Activated naive CD4-positive, alpha-beta T cell treated with anti-CD3 and anti-CD28 coated beads, Interleukin-2, amount 10 ng/mL, durations not matched to agents 7 days and 5 days (primary cell): ENCODE data around the gene SLN.
"Not testable (repeated sequence)": the region's sequence is repeated elsewhere in the genome, so short reads cannot be mapped to it uniquely, and the experiment has no call there.

Experiments
- CTCF ChIA-PET: fragments of 350-600 bp; sonication (Branson Sonifier 250); formaldehyde crosslinking; loops from one replicate; lab custom pipeline; 2021; ENCODE audit warnings: antibody characterized with exemption; lab: Charles Lee
- DNase-seq: peaks from one replicate; pipeline ENCODE4 v3.0.0-alpha.2; 2020
- H3K27ac Mint-ChIP-seq: one replicate; pipeline ENCODE4 v1.8.0; 2021; ENCODE audit warnings: mild to moderate bottlenecking, moderate library complexity, mixed read lengths
- H3K27me3 Mint-ChIP-seq: one replicate; pipeline ENCODE4 v1.8.0; 2021; ENCODE audit warnings: mild to moderate bottlenecking, mixed read lengths
- H3K36me3 Mint-ChIP-seq: one replicate; pipeline ENCODE4 v1.8.0; 2021; ENCODE audit warnings: mixed read lengths
- H3K4me1 Mint-ChIP-seq: one replicate; pipeline ENCODE4 v1.8.0; 2021; ENCODE audit warnings: mixed read lengths
- H3K4me3 Mint-ChIP-seq: one replicate; pipeline ENCODE4 v1.8.0; 2021; ENCODE audit warnings: mild to moderate bottlenecking, moderate library complexity, mixed read lengths
- H3K9me3 Mint-ChIP-seq: one replicate; pipeline ENCODE4 v1.8.0; 2021; ENCODE audit warnings: mixed read lengths

Gene SLN

DNA sequence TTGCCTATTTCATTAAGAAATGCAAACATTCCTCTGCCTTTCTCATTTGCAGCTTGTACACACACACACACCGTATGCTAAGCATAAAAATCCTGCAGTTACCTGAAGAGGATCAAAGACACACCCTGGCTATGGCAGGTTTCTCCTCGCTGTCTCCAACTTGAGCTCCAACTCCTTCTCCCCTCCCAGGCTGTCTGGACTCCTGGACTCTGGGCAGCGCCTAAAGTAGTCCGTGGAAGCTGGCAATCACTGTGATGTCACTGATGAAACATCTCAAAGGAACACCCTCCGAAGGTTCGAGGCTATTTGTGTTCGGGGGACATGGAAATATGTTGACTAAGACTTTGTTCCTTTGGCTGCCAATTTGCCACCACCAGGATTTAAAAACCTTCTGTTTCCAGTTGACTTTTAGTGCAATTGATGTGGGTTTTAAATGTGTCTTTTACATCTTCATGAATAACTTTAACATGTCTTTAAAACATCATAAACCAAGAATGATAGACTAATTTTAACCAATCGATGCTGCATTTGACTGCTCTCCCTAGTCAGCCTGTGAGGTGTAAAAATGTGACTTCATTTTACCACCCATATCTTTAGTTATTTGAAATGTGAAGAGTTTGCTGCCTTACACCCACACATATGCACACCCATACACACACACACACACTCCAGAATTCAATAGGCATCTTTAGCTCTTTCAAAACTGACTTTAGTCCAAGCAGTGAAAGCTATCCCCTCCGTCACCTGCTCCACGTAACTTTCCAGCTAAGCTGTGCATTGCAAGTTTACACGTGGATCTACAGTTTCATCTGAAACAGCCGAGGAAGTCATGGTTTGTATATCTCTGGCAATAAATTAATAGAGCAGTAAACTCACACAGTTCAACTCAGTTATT lies at the start of gene SLN:
Gene SLN, minus strand, starts transcription at position 196 of the 895 bp plus-strand sequence.
- H3K27ac Mint-ChIP-seq, result no peak within 1 kb of the TSS
- DNase-seq, result no peak
- CTCF ChIA-PET, result no interaction called here
- H3K27me3 Mint-ChIP-seq, result peaks cover 11% of the 10 kb centered on the region
- H3K4me3 Mint-ChIP-seq, result no peak within 1 kb of the TSS
- H3K36me3 Mint-ChIP-seq, result no peaks in the 10 kb centered on the region
- no peaks in the 10 kb centered on the region for H3K9me3 Mint-ChIP-seq
- no peaks in the 10 kb centered on the region for H3K4me1 Mint-ChIP-seq

DNA sequence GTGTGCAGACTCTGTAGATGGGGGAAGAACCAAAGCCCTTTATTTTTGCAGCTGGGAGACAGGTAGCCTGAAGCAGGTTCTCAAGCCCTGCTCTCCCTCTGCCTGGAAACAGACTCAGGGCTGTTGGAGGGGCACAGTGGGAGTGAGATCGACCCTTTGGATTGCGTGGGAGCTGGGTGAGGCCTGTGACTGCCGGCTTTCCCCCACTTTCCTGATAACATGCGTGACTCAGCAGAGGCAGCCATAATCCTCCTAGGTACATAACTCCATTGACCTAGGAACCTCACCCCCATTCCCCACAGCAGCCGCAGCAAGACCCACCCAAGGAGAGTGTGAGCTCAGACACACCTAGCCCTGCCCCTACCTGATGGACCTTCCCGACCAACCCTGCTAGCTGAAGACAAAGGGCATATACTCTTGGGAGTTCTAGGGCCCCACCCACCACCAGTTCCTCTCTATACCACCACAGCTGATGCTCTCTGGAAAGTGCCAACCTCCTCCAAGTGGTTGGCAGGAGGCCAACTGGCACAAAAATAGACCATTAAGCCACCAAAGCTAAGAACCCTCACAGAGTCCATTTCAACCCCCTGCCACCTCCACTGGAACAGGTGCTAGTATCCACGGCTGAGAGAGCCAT lies 47.0 kb upstream of the SLN start:
- not testable (repeated sequence) for H3K4me3 Mint-ChIP-seq, H3K9me3 Mint-ChIP-seq, H3K27me3 Mint-ChIP-seq, H3K27ac Mint-ChIP-seq, H3K36me3 Mint-ChIP-seq, DNase-seq, H3K4me1 Mint-ChIP-seq
- CTCF ChIA-PET, result interaction anchor here (1.5 to 1.9 kb wide), 2 partner anchors 12 to 17 kb away, joined by 4 to 6 read pairs; no protein-coding TSS in a partner anchor

DNA sequence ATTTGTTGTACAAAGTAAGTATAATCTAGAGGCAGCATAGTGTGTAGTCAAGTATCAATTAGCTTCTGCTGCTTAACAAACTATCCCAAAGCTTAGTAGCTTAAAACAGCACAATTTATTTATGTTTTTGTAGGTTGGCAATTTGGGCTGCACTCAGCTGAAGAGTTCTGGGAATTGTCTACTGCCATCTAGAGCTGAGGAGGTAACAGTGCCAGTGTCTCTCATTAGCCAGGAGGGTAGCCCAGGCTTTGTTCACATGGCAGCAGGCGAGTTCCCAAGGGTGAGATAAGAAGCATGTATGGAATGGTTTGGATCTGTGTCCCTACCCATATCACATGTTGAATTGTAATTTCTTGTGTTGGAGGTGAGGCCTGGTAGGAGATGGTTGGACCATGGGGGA lies 45.8 kb upstream of the SLN start:
- no peak overlapping the region for H3K4me3 Mint-ChIP-seq
- H3K27ac Mint-ChIP-seq, result no peak overlapping the region
- H3K9me3 Mint-ChIP-seq, result no peaks in the 10 kb centered on the region
- H3K36me3 Mint-ChIP-seq, result no peaks in the 10 kb centered on the region
- no peaks in the 10 kb centered on the region for H3K4me1 Mint-ChIP-seq
- no peak for DNase-seq
- CTCF ChIA-PET, result interaction anchor here (1.5 kb wide), 1 partner anchor 16 kb away, joined by 6 read pairs; no protein-coding TSS in a partner anchor
- H3K27me3 Mint-ChIP-seq, result peaks cover 10% of the 10 kb centered on the region

DNA sequence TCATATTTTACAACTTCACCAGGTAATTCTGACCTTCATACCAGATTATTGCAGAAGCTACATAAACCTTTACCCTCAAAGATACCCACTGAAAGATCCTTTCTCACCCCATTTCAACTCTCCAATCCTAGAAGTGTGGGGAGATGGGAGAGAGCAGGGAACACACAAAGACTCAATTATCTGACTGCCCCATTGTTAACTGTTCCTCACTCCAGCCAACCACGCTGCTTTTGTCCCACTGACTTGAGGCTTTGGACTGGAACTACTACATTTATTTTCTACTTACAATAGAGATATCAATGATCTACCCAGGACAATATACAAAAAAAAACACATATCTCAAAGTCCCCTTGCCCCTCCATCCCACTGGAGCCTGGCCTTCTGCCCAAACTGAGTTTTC lies 44.7 kb upstream of the SLN start:
- no peaks in the 10 kb centered on the region for H3K36me3 Mint-ChIP-seq
- H3K9me3 Mint-ChIP-seq, result no peaks in the 10 kb centered on the region
- no peaks in the 10 kb centered on the region for H3K4me1 Mint-ChIP-seq
- CTCF ChIA-PET, result no interaction called here
- DNase-seq, result no peak
- H3K27ac Mint-ChIP-seq, result no peak overlapping the region
- H3K27me3 Mint-ChIP-seq, result peaks cover 10% of the 10 kb centered on the region
- no peak overlapping the region for H3K4me3 Mint-ChIP-seq

DNA sequence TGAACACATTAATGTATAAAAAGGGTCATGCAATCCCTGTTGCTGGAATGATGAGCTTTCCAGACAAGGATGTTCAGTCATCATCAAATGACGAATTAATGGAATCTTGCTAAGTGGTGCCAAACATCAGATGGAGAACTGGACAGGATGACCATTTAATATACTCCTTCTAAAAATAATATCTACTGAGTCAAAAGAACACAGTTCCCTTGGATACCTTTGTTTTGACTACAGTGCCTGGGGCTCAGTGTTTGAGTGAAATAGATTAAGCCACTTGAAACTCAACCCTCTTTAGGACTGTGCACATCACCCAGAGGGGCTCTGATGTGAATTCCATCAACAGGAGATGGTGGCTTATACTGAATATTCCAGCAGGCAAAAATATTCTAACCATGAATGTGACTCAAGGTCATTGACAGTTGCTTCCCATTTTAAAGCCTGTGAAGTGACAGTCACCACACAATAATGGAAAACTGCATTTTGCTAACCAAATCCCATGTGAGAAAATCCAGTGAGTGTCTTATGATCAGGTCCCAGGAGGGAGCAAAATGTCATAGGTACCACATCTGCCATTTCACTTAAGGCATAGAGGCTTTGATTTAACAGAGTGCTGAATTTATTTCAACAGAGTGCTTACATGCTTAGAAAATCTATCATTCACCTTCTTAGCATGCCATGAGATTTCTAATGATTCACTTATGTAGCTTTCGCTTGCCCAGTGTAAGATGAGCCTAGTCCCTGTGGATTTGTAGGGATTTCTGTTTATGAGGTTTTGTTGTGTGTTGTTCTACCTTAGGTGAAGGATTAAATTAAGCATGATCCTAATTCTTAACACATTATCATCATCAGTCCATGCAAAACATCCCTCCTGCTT lies 41.3 kb upstream of the SLN start:
- Mint-ChIP-seq H3K9me3 (no peaks in the 10 kb centered on the region), H3K4me3 (no peak overlapping the region), H3K27me3 (no peaks in the 10 kb centered on the region), H3K27ac (no peak overlapping the region), H3K36me3 (no peaks in the 10 kb centered on the region), H3K4me1 (no peaks in the 10 kb centered on the region)
- DNase-seq, result no peak
- CTCF ChIA-PET, result interaction anchor here (0.6 kb wide), 1 partner anchor 162 kb away, joined by 4 read pairs; no protein-coding TSS in a partner anchor

DNA sequence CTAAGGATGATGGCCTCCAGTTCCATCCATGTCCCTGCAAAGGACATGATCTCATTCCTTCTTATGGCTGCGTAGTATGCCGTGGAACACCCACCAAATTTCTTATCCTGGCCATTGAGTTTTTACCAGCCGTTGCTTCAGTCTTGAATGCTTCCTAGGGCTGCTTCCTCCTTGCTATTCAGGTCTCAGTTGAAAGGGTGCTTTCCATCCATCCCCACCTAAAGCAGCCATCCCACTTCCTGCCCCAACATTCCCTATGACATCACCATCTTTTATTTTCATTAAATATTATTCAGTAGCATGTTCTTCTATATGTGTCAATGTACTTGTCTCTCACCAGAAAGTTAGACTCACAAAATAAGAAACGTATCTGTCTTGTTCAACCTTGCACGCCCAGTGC lies 40.7 kb upstream of the SLN start:
- H3K36me3 Mint-ChIP-seq, result no peaks in the 10 kb centered on the region
- CTCF ChIA-PET, result no interaction called here
- H3K27ac Mint-ChIP-seq, result no peak overlapping the region
- H3K4me3 Mint-ChIP-seq, result no peak overlapping the region
- DNase-seq, result no peak
- no peaks in the 10 kb centered on the region for H3K9me3 Mint-ChIP-seq
- H3K4me1 Mint-ChIP-seq, result no peaks in the 10 kb centered on the region
- peaks cover 2% of the 10 kb centered on the region for H3K27me3 Mint-ChIP-seq

DNA sequence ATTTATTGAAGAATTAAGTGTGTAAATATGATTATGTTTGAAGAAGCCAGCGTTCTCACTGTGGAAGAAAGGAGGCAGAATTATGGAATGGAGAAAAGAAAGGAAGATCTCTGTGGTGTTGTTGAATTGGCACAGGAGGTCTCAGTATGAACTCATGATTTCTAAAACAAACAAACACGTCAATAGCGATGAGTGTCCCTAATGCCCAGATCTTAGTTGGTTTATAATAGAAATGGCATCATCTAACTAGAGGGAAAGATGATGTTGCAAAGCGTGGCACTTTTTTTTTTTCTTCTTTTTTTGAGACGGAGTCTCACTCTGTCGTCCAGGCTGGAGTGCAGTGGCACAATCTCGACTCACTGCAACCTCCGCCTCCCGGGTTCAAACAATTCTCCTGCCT lies 39.2 kb upstream of the SLN start:
- Mint-ChIP-seq H3K36me3 (no peaks in the 10 kb centered on the region), H3K27ac (no peak overlapping the region), H3K4me3 (no peak overlapping the region), H3K27me3 (peaks cover 5% of the 10 kb centered on the region), H3K4me1 (no peaks in the 10 kb centered on the region), H3K9me3 (no peaks in the 10 kb centered on the region)
- CTCF ChIA-PET, result no interaction called here
- no peak for DNase-seq

DNA sequence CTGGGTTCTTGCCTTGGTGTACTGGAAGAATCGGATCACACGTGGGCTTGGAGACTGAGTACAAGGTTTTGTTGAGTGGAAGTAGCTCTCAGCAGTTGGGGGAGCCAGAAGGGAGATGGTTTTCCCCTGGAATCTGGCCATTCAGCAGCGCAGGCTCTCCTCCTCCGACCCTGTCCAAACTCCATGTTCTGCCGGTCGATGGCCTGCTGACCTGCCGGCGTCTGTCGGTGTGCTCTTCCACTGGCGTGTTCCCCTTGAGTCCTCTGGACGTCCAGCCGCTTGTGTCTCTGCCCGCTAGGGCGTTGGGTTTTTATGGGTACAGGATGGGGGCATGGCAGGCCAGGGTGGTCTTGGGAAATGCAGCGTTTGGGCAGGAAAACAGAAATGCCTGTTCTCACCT lies 38.5 kb upstream of the SLN start:
- Mint-ChIP-seq H3K4me1 (no peaks in the 10 kb centered on the region), H3K27me3 (peaks cover 5% of the 10 kb centered on the region), H3K9me3 (no peaks in the 10 kb centered on the region), H3K4me3 (no peak overlapping the region), H3K27ac (no peak overlapping the region), H3K36me3 (no peaks in the 10 kb centered on the region)
- DNase-seq, result no peak
- CTCF ChIA-PET, result no interaction called here

DNA sequence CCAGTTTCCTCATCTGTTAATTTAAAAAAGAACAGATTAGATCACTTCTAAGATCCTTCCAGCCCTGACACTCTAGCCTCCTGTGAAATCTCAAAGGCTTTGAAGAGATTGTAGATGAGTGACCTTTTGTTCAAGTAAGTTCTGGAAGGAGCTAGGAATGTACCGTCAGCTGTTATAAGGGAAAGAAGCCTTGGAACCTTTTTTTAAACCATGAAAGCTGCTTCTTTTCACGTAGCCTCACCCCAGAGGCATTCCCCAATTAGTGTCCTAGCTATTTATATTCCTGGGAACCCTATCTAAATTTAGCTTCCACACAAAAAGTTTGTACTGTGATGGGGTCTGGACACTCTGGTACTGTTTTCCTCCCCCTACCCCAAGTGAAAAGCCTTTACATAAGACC lies 35.8 kb upstream of the SLN start:
- Mint-ChIP-seq H3K4me3 (no peak overlapping the region), H3K36me3 (no peaks in the 10 kb centered on the region), H3K9me3 (no peaks in the 10 kb centered on the region), H3K4me1 (no peaks in the 10 kb centered on the region), H3K27me3 (peaks cover 5% of the 10 kb centered on the region), H3K27ac (no peak overlapping the region)
- DNase-seq, result no peak
- CTCF ChIA-PET, result no interaction called here

DNA sequence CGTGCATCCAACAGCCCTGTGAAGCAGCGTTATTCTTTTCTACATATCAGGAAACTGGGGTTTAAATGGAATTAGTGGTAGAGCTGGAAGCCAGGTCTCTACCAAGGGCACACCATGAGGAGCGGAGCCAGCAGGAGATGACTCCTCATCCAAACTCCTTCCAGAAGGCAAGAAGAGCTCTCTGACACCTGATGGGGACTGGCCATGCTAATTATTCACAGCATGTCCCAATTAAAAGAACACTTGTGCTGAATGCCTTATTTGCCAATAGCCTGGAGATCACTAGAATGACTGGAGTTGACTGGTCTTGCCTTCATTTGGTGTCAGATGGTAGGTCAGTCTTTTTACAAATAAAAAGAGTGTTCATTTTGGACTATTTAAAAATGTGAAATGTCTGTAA lies 32.9 kb upstream of the SLN start:
- Mint-ChIP-seq H3K4me1 (no peaks in the 10 kb centered on the region), H3K4me3 (no peak overlapping the region), H3K27me3 (peaks cover 5% of the 10 kb centered on the region), H3K36me3 (no peaks in the 10 kb centered on the region), H3K27ac (no peak overlapping the region), H3K9me3 (no peaks in the 10 kb centered on the region)
- CTCF ChIA-PET, result no interaction called here
- DNase-seq, result no peak

DNA sequence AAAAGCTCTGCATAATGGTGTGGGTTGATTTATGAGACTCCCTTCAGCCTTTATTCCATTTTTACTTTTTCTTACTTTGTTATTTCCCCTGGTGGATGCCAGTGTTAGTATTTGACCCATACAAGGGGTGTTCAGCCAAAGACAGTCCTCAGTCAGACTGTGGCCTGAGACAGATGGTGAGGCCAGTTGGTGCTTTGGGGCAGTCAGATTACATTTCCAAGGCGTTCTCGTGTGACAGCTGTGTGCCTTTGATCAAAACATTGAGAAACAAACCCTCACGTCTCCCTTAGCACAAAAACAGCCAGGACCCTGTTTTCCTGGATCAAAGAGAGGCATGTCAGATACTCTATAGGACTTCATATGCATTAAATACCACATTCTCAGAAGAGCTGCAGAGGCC lies 31.3 kb upstream of the SLN start:
- no peak for DNase-seq
- H3K9me3 Mint-ChIP-seq, result no peaks in the 10 kb centered on the region
- no peak overlapping the region for H3K27ac Mint-ChIP-seq
- H3K4me3 Mint-ChIP-seq, result no peak overlapping the region
- no peaks in the 10 kb centered on the region for H3K4me1 Mint-ChIP-seq
- H3K27me3 Mint-ChIP-seq, result peaks cover 8% of the 10 kb centered on the region
- CTCF ChIA-PET, result no interaction called here
- no peaks in the 10 kb centered on the region for H3K36me3 Mint-ChIP-seq

DNA sequence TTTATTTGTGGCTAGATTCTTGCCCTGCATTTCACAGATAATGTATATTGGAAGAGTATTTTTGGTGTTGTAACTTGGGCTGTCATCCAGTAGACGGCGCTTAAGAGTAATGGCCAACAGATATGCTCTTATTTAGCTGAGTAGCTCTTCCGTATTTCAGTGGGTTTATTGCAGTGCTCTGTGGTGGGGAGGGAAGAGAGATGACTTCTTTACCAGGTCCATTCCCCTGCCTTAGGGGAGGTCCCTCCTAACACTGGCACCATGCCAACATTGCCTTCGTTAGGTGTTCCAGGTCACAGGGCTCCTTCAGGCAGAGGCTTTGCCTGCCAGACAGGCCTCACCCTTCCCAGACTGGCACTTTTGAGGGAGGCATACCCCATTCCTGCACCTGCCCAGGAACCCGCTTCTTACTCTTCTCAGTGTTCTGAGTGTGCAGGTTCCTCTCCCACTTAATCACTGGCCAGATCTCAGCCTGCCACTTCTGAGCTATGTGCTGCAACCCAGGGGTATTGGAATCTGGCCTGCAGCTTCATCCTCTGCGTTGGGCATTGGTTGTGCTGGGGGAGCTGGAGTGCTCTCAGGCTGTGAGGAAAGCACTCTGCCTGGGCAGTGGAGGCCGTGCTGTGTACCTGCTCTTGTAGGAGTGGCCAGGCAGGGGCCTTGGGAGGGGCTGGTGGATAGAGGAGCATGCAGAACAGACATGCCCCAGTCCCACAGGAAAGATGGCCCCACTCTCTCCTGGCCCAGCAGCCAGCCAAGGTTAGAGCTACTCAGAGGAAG lies 29.4 kb upstream of the SLN start:
- peaks cover 4% of the 10 kb centered on the region for H3K27me3 Mint-ChIP-seq
- H3K27ac Mint-ChIP-seq, result no peak overlapping the region
- H3K36me3 Mint-ChIP-seq, result no peaks in the 10 kb centered on the region
- H3K9me3 Mint-ChIP-seq, result no peaks in the 10 kb centered on the region
- CTCF ChIA-PET, result interaction anchor here (0.5 to 4.1 kb wide), 15 partner anchors 10 to 191 kb away, joined by 3 to 19 read pairs (median 3); no protein-coding TSS in a partner anchor
- peak; percentile 34 for DNase-seq
- no peaks in the 10 kb centered on the region for H3K4me1 Mint-ChIP-seq
- no peak overlapping the region for H3K4me3 Mint-ChIP-seq

DNA sequence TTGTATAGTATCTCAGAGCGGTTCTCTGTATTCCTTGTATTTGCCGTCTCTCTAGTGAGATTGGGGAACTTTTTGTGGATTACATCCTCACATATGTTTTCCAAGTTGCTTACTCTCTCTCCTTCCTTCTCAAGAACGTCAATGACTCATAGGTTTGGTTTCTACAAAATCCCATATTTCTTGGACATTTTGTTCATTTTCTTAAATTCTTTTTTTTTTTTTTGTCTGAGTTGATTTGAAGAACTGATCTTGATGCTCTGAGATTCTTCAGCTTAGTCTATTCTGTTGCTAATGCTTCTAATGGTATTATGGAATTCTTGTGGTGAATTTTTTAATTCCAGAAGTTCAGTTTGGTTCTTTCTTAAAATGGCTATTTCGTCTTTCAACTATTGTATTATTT lies 28.4 kb upstream of the SLN start:
- H3K4me1 Mint-ChIP-seq, result no peaks in the 10 kb centered on the region
- no peak for DNase-seq
- CTCF ChIA-PET, result interaction anchor here (0.9 to 4.1 kb wide), 10 partner anchors 9 to 177 kb away, joined by 3 to 19 read pairs (median 3); no protein-coding TSS in a partner anchor
- no peaks in the 10 kb centered on the region for H3K9me3 Mint-ChIP-seq
- H3K4me3 Mint-ChIP-seq, result no peak overlapping the region
- peaks cover 4% of the 10 kb centered on the region for H3K27me3 Mint-ChIP-seq
- H3K27ac Mint-ChIP-seq, result no peak overlapping the region
- H3K36me3 Mint-ChIP-seq, result no peaks in the 10 kb centered on the region
